Naive thymus-derived CD4-positive, alpha-beta T cell (primary cell): ENCODE data around the gene CCDC137. TPM values are rescaled to one million over a fixed set of nuclear protein-coding genes. Genes with fewer than 3 reads are reported as not detected.

Experiments
- ATAC-seq: fragments of 150-1000 bp; cut with Tn5 transposase; 2 replicates; pipeline ENCODE4 v1.10.0; 2021; ENCODE audit warnings: mild to moderate bottlenecking, moderate library complexity
- CTCF ChIA-PET: fragments of 350-600 bp; sonication (Branson Sonifier 250); formaldehyde crosslinking; loops from one replicate; lab custom pipeline; 2021; ENCODE audit warnings: antibody characterized with exemption; lab: Charles Lee
- POLR2A ChIA-PET: fragments of 350-600 bp; sonication (Branson Sonifier 250); formaldehyde crosslinking; loops from one replicate; lab custom pipeline; 2021; ENCODE audit warnings: antibody characterized with exemption, inconsistent platforms; lab: Charles Lee
- DNase-seq, 9 donors: peaks; one replicate each; pipeline versions ENCODE4 v3.0.0 to v3.0.0-alpha.2; 2020 to 2022; ENCODE audit warnings: mixed read lengths in 1 of 9
- H3K27ac ChIP-seq: one replicate; pipeline ENCODE4 v1.7.0; 2013; ENCODE audit warnings: mild to moderate bottlenecking, low read depth, low read length, moderate library complexity
- H3K27me3 ChIP-seq, 2 donors: one replicate each; pipeline ENCODE4 v1.7.0; 2013; ENCODE audit warnings: low read length in 2 of 2, mild to moderate bottlenecking in 2 of 2, moderate library complexity in 2 of 2; ENCODE audit not compliant: control insufficient read depth in 2 of 2, insufficient read depth in 2 of 2
- H3K36me3 ChIP-seq, 3 experiments: 1 replicate in 2 of 3; 2 replicates in 1 of 3; pipeline ENCODE4 v1.7.0; 2013; ENCODE audit warnings: low read length in 3 of 3, mild to moderate bottlenecking in 3 of 3, moderate library complexity in 1 of 3; ENCODE audit not compliant: insufficient read depth in 3 of 3, control insufficient read depth in 2 of 3
- H3K4me1 ChIP-seq, 2 donors: one replicate each; pipeline ENCODE4 v1.7.0; 2013; ENCODE audit warnings: low read length in 2 of 2, mild to moderate bottlenecking in 2 of 2, moderate library complexity in 1 of 2; ENCODE audit not compliant: control insufficient read depth in 2 of 2, insufficient read depth in 2 of 2
- H3K4me3 ChIP-seq: 2 replicates; pipeline ENCODE4 v1.7.0; 2013; ENCODE audit warnings: mild to moderate bottlenecking, low read length
- H3K9me3 ChIP-seq, 3 experiments: 1 replicate in 2 of 3; 2 replicates in 1 of 3; pipeline ENCODE4 v1.7.0; 2013; ENCODE audit warnings: low read length in 3 of 3; ENCODE audit not compliant: control insufficient read depth in 2 of 3
- H3K27ac Mint-ChIP-seq, 9 donors: one replicate each; pipeline ENCODE4 v1.8.0; 2020 to 2022; ENCODE audit warnings: mixed read lengths in 9 of 9, mild to moderate bottlenecking in 8 of 9, moderate library complexity in 5 of 9, inconsistent platforms in 2 of 9
- H3K27me3 Mint-ChIP-seq, 5 donors: one replicate each; pipeline ENCODE4 v1.8.0; 2021 to 2022; ENCODE audit warnings: mixed read lengths in 5 of 5, mild to moderate bottlenecking in 1 of 5
- H3K36me3 Mint-ChIP-seq, 5 donors: one replicate each; pipeline ENCODE4 v1.8.0; 2020 to 2022; ENCODE audit warnings: mixed read lengths in 5 of 5, mild to moderate bottlenecking in 3 of 5, inconsistent platforms in 1 of 5
- H3K4me1 Mint-ChIP-seq, 7 donors: one replicate each; pipeline ENCODE4 v1.8.0; 2020 to 2022; ENCODE audit warnings: mixed read lengths in 7 of 7, mild to moderate bottlenecking in 3 of 7, inconsistent platforms in 1 of 7
- H3K4me3 Mint-ChIP-seq, 10 donors: one replicate each; pipeline ENCODE4 v1.8.0; 2020 to 2022; ENCODE audit warnings: mild to moderate bottlenecking in 10 of 10, mixed read lengths in 10 of 10, moderate library complexity in 6 of 10, inconsistent platforms in 2 of 10
- H3K9me3 Mint-ChIP-seq, 11 donors: one replicate each; pipeline ENCODE4 v1.8.0; 2020 to 2022; ENCODE audit warnings: mixed read lengths in 11 of 11, mild to moderate bottlenecking in 4 of 11, inconsistent platforms in 1 of 11, moderate library complexity in 1 of 11
- intact Hi-C, 2 donors: fragments of 100-400 bp; cut with micrococcal nuclease; formaldehyde crosslinking; loops; one replicate each; pipeline ENCODE4 v1.15.1; 2023
- polyA plus RNA-seq, 2 donors: library from polyadenylated mRNA; unstranded; fragments of 300-500 nt; fragmentation: Illumina TruSeq; gene quantifications; one replicate each; pipeline ENCODE4 v1.2.3, GENCODE V29; 2021
- total RNA-seq, 6 experiments: library from RNA in 5 of 6; stranded (reverse) in 5 of 6; gene quantifications; 1 replicate in 5 of 6; 2 replicates in 1 of 6; pipeline ENCODE4 v1.2.3 and lab custom pipeline; 2021 to 2026

The CCDC137 gene
- total and polyA plus RNA-seq, 7 experiments from 2014 or later, result 10.0 to 33.5 (median 26.0) TPM

DNA sequence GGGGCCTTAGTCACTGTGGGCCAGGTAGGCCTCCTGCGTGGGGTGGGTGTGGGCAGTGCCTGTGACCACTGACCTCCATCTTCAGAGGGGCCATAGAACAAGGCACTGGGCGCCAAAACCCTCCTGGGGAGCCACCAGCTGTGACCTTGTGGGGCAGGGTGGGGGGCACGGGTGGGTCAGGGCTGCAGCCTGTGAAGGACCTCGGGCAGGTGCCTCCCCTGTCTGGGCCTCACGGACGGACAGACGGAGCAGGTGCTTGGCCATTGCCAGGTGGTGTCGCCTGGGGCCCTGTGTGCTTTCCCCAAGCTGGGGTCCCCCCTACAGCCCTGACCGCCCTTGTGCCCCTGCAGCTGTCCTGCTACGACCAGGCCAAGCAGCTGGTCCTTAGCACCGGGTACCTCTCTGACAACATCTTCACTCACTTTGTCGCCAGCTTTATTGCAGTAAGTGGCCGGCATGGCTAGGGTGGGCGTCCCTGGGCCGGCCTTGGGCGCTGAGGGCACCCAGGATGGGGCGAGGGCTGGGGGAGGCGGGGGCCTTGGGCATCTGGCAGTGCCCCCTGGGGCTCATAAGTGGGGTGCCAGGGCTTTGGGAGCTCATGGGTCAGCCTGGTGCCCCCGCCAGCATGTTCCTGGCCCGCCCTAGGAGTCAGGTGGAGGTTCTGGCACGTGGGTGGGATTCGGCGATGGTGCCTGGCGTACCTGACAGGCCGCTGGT is 50.7 kb downstream of the CCDC137 start:
- Histone ChIP-seq H3K27me3 (no peaks in the 10 kb centered on the region), H3K9me3 (no peaks in the 10 kb centered on the region), H3K4me1 (no peaks in the 10 kb centered on the region), H3K27ac (no peak overlapping the region), H3K36me3 (no peaks in the 10 kb centered on the region), H3K4me3 (no peak overlapping the region)
- CTCF ChIA-PET, result no interaction called here
- Mint-ChIP-seq H3K4me1 (peaks cover 4 to 10% (median 5%) of the 10 kb centered on the region in 7 donors), H3K27me3 (no peaks in the 10 kb centered on the region), H3K36me3 (no peaks in the 10 kb centered on the region), H3K9me3 (no peaks in the 10 kb centered on the region), H3K27ac (no peak overlapping the region), H3K4me3 (no peak overlapping the region)
- ATAC-seq (no peak), DNase-seq (no peak)
- POLR2A ChIA-PET, result interaction anchor here (0.6 kb wide), 1 partner anchor 1126 kb away, joined by 3 read pairs; no protein-coding TSS in a partner anchor
- intact Hi-C loops, result no loop called here

DNA sequence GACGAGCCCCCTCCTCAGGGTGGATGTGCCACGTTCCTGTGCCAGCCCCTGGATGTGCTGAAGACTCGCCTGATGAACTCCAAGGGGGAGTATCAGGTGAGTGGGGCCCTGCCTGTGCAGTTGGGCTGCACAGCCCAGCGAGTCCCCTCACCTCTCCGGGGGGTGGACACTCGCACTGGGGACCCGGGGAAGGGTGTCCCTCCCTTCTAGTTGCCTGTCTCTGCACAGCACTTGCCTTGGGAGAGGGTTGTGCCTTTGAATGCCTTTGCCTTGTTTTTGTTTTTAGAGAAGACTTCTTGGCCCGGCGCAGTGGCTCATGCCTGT is 51.2 kb downstream of the CCDC137 start:
- Histone ChIP-seq H3K4me1 (no peaks in the 10 kb centered on the region), H3K36me3 (no peaks in the 10 kb centered on the region), H3K4me3 (no peak overlapping the region), H3K9me3 (no peaks in the 10 kb centered on the region), H3K27ac (no peak overlapping the region), H3K27me3 (no peaks in the 10 kb centered on the region)
- no peak overlapping the region for H3K4me3 Mint-ChIP-seq
- intact Hi-C loops, result no loop called here
- peak overlapping the region in 1 of 9 donors; percentile 43 for H3K27ac Mint-ChIP-seq
- ChIA-PET CTCF (no interaction called here), POLR2A (interaction anchor here (0.6 kb wide), 1 partner anchor 1126 kb away, joined by 3 read pairs; no protein-coding TSS in a partner anchor)
- peaks cover 3 to 9% (median 4%) of the 10 kb centered on the region in 7 donors for H3K4me1 Mint-ChIP-seq
- ATAC-seq (no peak), DNase-seq (no peak)
- H3K9me3 Mint-ChIP-seq, result no peaks in the 10 kb centered on the region
- H3K36me3 Mint-ChIP-seq, result no peaks in the 10 kb centered on the region
- H3K27me3 Mint-ChIP-seq, result no peaks in the 10 kb centered on the region

DNA sequence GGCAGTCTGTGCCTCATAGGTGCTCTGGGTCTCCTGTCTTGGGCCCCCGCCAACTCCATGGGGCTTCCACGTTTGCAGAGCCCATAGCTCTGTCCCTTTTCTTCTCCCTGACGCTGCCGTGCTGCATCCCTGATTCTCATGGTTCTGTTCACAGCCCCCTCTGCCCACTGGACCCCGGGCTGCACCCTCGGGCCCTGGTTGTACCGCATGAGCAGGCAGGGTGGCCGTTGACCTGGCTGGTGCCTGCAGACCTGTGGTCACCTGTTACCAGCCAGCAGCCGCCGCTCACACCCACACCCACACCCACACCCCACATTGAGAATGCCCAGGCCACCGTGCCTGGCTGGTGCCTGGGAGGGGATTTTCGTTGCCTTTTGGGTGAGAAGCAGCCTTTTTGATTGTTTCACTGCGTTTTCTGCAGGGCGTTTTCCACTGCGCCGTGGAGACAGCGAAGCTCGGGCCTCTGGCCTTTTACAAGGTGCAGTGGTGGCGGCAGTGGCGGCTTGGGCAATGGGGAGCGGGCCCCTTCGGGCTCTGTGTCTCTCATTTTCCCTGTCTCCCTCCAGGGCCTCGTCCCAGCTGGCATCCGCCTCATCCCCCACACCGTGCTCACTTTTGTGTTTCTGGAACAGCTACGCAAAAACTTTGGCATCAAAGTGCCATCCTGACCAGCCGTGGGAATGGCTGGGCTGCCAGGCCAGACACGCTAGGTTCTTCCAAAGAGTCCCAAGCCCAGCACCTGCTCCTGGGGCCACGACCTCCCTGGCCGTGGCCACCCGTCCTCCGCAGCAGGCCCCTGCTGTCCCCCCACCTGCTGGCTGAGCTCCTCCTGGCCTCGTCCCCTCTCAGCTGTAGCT is 53.1 kb downstream of the CCDC137 start:
- no peak overlapping the region for H3K27ac ChIP-seq
- no peaks in the 10 kb centered on the region for H3K4me1 ChIP-seq
- no peak overlapping the region for H3K4me3 Mint-ChIP-seq
- H3K36me3 Mint-ChIP-seq, result no peaks in the 10 kb centered on the region
- ChIA-PET POLR2A (no interaction called here), CTCF (no interaction called here)
- intact Hi-C loops, result no loop called here
- DNase-seq (no peak), ATAC-seq (no peak)
- H3K9me3 ChIP-seq, result no peaks in the 10 kb centered on the region
- H3K27me3 Mint-ChIP-seq, result peaks cover 0 to 9% (median 7%) of the 10 kb centered on the region in 5 donors
- H3K27me3 ChIP-seq, result no peaks in the 10 kb centered on the region
- no peak overlapping the region for H3K27ac Mint-ChIP-seq
- H3K4me3 ChIP-seq, result no peak overlapping the region
- no peaks in the 10 kb centered on the region for H3K36me3 ChIP-seq
- H3K9me3 Mint-ChIP-seq, result no peaks in the 10 kb centered on the region
- H3K4me1 Mint-ChIP-seq, result peaks cover 0 to 5% (median 0%) of the 10 kb centered on the region in 7 donors

DNA sequence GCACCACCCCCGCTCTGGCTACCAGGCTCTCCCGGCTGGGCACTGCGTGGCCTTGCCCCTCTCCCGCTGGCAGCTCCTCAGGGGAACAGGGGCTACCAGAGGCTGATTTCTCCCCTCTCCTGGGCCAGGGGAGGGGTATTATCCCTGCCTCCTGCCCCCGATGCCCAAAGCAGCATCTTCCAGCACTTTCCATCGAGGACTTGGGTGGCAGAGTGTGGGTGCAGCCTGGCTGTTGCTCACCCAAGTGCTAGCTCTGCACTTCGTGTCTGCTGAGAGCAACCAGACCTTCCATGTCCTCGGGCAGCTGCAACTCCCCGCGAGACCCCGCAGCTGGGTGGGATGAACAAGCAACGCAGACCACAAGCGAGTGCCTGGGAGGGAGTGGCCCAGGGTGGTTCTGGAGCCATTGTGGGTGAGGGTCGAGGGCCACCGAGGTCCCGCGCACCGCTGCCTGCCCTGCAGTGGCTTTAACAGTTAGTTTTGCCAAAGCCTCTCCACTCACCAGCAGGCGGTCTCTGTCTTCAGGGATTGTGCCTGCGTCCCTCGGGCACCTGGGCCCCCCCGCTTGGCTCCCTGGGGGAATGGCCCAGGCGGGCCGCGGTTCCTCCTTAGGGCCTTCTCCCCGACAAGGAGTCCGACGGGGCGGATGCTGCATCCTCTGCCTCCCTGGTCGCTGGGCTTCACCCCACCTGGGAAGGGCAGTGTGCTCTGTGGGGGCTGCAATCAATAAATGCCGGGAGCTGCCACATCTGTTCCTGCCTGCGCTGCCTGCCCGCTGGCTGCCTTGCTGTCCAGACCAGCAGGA is 53.9 kb downstream of the CCDC137 start:
- H3K9me3 ChIP-seq, result no peaks in the 10 kb centered on the region
- no peaks in the 10 kb centered on the region for H3K27me3 ChIP-seq
- no peaks in the 10 kb centered on the region for H3K36me3 Mint-ChIP-seq
- no peaks in the 10 kb centered on the region for H3K9me3 Mint-ChIP-seq
- H3K4me1 Mint-ChIP-seq, result peaks cover 0 to 5% (median 0%) of the 10 kb centered on the region in 7 donors
- no peaks in the 10 kb centered on the region for H3K4me1 ChIP-seq
- H3K27ac ChIP-seq, result no peak overlapping the region
- no peak overlapping the region for H3K4me3 ChIP-seq
- H3K27ac Mint-ChIP-seq, result no peak overlapping the region
- DNase-seq, result no peak
- H3K27me3 Mint-ChIP-seq, result peaks cover 0 to 9% (median 7%) of the 10 kb centered on the region in 5 donors
- H3K4me3 Mint-ChIP-seq, result no peak overlapping the region
- ATAC-seq, result no peak
- POLR2A ChIA-PET, result no interaction called here
- H3K36me3 ChIP-seq, result no peaks in the 10 kb centered on the region
- intact Hi-C loops, result no loop called here
- CTCF ChIA-PET, result no interaction called here

DNA sequence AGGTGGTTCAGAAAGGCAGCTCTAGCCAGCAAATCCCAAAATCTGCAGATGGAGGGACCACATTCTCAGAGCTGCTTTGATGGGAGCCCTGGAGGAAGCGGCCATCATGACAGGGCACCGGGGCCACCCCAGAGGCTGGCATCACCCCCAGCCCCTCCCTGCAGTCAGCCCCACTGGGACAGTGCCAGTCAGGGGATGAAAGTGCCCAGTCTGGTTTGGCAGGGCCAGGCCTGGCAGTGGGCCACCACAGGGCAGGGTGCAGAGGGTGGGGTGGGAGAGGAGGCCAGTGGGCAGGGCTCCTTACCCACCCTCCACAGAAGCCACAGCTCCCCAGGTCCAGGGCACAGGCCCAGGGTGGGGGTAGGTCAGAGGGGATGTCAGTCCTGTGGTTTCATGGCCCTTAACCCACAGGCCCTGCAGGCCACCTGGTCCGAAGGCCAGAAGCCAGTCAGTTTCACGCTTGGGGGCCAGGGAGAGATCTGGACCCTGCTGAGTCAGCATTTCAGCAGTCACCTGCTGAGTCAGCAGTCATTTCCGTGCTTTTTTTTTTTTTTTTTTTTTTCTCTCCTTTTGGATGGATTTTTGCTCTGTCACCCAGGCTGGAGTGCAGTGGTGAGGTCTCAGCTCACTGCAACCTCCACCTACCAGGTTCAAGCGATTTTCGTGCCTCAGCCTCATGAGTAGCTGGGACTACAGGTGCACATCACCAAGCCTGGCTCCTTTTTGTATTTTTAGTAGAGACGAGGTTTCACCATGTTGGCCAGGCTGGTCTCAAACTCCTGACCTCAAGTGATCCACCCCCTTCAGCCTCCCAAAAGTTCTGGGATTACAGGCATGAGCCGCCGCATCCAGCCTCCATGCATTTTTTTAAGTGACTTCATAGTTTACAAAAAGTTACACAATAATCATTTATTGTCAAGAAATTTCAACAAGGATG is 55.9 kb downstream of the CCDC137 start:
- H3K4me1 ChIP-seq, result no peaks in the 10 kb centered on the region
- ATAC-seq (no peak), DNase-seq (no peak)
- Mint-ChIP-seq H3K9me3 (no peaks in the 10 kb centered on the region), H3K4me3 (no peak overlapping the region), H3K27ac (no peak overlapping the region), H3K27me3 (peaks cover 0 to 15% (median 11%) of the 10 kb centered on the region in 5 donors), H3K4me1 (peaks cover 0 to 5% (median 0%) of the 10 kb centered on the region in 7 donors), H3K36me3 (no peaks in the 10 kb centered on the region)
- no peak overlapping the region for H3K27ac ChIP-seq
- POLR2A ChIA-PET, result no interaction called here
- no peak overlapping the region for H3K4me3 ChIP-seq
- CTCF ChIA-PET, result interaction anchor here (0.6 kb wide), 1 partner anchor 948 kb away, joined by 8 read pairs; no protein-coding TSS in a partner anchor
- no peaks in the 10 kb centered on the region for H3K9me3 ChIP-seq
- intact Hi-C loops, result no loop called here
- no peaks in the 10 kb centered on the region for H3K27me3 ChIP-seq
- H3K36me3 ChIP-seq, result no peaks in the 10 kb centered on the region
